MM.1S (cell line): ENCODE results near the gene ORC5.

Experiments
- DNase-seq: peaks from one replicate; pipeline ENCODE4 v3.0.0-alpha.2; 2015
- H2AFZ ChIP-seq: fragments of 300-600 bp; sonication (generic); 2 replicates; pipeline ENCODE4 v1.6.0; 2016; ENCODE audit warnings: antibody characterized with exemption, low read length
- H3F3A ChIP-seq: fragments of 300-600 bp; sonication (generic); 2 replicates; pipeline ENCODE4 v1.6.1; 2016; ENCODE audit warnings: mild to moderate bottlenecking, antibody characterized with exemption, low read length, moderate library complexity, mixed read lengths; ENCODE audit not compliant: insufficient read depth
- H3K27ac ChIP-seq: fragments of 300-600 bp; sonication (generic); 2 replicates; pipeline ENCODE4 v1.5.1; 2016; ENCODE audit warnings: mild to moderate bottlenecking, low read length
- H3K27me3 ChIP-seq: fragments of 300-600 bp; sonication (generic); replicated peaks from 2 replicates; pipeline ENCODE4 v1.6.0; 2016; ENCODE audit warnings: low read length; ENCODE audit not compliant: insufficient read depth
- H3K36me3 ChIP-seq: fragments of 300-600 bp; sonication (generic); replicated peaks from 2 replicates; pipeline ENCODE4 v1.6.1; 2016; ENCODE audit warnings: mild to moderate bottlenecking, low read length, mixed read lengths; ENCODE audit not compliant: insufficient read depth
- H3K4me1 ChIP-seq: fragments of 300-600 bp; sonication (generic); 2 replicates; pipeline ENCODE4 v1.6.1; 2016; ENCODE audit warnings: low read length, mixed read lengths
- H3K4me2 ChIP-seq: fragments of 300-600 bp; sonication (generic); 2 replicates; pipeline ENCODE4 v1.6.0; 2016; ENCODE audit warnings: low read depth, low read length
- H3K4me3 ChIP-seq: fragments of 300-600 bp; sonication (generic); 2 replicates; pipeline ENCODE4 v1.5.1; 2016; ENCODE audit warnings: low read length, mixed read lengths
- H3K79me2 ChIP-seq: fragments of 300-600 bp; sonication (generic); 2 replicates; pipeline ENCODE4 v1.6.1; 2016; ENCODE audit warnings: mixed run types, low read length, mixed read lengths
- H3K9ac ChIP-seq: fragments of 300-600 bp; sonication (generic); 2 replicates; pipeline ENCODE4 v1.6.1; 2016; ENCODE audit warnings: low read length, mixed read lengths
- H3K9me2 ChIP-seq: fragments of 300-600 bp; sonication (generic); replicated peaks from 2 replicates; pipeline ENCODE4 v1.6.1; 2016; ENCODE audit warnings: mild to moderate bottlenecking, low read length, mixed read lengths; ENCODE audit not compliant: insufficient read depth
- H3K9me3 ChIP-seq: fragments of 300-600 bp; sonication (generic); replicated peaks from 2 replicates; pipeline ENCODE4 v1.6.1; 2016; ENCODE audit warnings: mild to moderate bottlenecking, low read length, mixed read lengths; ENCODE audit not compliant: insufficient read depth
- H4K20me1 ChIP-seq: fragments of 300-600 bp; sonication (generic); 2 replicates; pipeline ENCODE4 v1.6.1; 2016; ENCODE audit warnings: mild to moderate bottlenecking, low read length, moderate library complexity, mixed read lengths; ENCODE audit not compliant: insufficient read depth
- EZH2 ChIP-seq: fragments of 300-600 bp; sonication (generic); optimal IDR thresholded peaks from 2 replicates; pipeline ENCODE3; 2017; ENCODE audit warnings: low read depth, mild to moderate bottlenecking, antibody characterized with exemption, low read length, mixed read lengths
- EZH2phosphoT487 ChIP-seq: fragments of 300-600 bp; sonication (generic); IDR thresholded peaks from 2 replicates; pipeline ENCODE4 v1.6.1; 2018; ENCODE audit warnings: antibody characterized with exemption, low read length
- TF ChIP-seq, protein P1 (sequence below): fragments of 300-600 bp; sonication (generic); IDR thresholded peaks from 2 replicates; pipeline ENCODE4 v1.5.1; 2016; ENCODE audit warnings: antibody characterized with exemption, low read length, mixed read lengths

ORC5 gene

DNA sequence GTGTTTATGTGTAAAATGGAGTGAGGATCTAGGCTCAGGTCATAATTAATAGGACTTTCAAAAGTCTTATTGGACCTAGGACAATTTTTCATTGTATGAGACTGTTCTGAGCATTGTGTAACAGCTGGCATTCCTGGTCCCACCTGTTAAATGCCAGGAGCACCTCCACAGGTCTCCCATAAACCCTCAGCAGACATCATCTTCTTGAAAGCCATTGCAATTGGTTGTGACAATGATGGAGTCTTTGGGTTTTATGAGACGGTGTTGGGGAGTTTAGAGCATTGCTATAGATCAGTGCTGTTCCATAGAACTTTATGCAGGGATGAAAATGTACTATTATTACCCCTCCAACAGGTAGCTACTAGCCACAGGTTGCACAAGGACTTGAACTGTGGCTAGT, 108.9 kb downstream of the ORC5 start:
- no peaks in the 10 kb centered on the region for H3K9me3 ChIP-seq
- H3K27me3 ChIP-seq: no peaks in the 10 kb centered on the region
- no peak overlapping the region for H3K4me2 ChIP-seq
- H3K9ac ChIP-seq: no peak overlapping the region
- no peaks in the 10 kb centered on the region for H3K9me2 ChIP-seq
- no peaks in the 10 kb centered on the region for H3F3A ChIP-seq
- H3K79me2 ChIP-seq: no peaks in the 10 kb centered on the region
- no peaks in the 10 kb centered on the region for H3K4me1 ChIP-seq
- H3K36me3 ChIP-seq: no peaks in the 10 kb centered on the region
- no peak overlapping the region for H2AFZ ChIP-seq
- H4K20me1 ChIP-seq: no peaks in the 10 kb centered on the region
- TF ChIP-seq, protein P1, sequence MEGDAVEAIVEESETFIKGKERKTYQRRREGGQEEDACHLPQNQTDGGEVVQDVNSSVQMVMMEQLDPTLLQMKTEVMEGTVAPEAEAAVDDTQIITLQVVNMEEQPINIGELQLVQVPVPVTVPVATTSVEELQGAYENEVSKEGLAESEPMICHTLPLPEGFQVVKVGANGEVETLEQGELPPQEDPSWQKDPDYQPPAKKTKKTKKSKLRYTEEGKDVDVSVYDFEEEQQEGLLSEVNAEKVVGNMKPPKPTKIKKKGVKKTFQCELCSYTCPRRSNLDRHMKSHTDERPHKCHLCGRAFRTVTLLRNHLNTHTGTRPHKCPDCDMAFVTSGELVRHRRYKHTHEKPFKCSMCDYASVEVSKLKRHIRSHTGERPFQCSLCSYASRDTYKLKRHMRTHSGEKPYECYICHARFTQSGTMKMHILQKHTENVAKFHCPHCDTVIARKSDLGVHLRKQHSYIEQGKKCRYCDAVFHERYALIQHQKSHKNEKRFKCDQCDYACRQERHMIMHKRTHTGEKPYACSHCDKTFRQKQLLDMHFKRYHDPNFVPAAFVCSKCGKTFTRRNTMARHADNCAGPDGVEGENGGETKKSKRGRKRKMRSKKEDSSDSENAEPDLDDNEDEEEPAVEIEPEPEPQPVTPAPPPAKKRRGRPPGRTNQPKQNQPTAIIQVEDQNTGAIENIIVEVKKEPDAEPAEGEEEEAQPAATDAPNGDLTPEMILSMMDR: no peak
- TF ChIP-seq EZH2 (no peak), EZH2phosphoT487 (no peak)
- no peak overlapping the region for H3K4me3 ChIP-seq
- DNase-seq: no peak
- H3K27ac ChIP-seq: no peak overlapping the region

DNA sequence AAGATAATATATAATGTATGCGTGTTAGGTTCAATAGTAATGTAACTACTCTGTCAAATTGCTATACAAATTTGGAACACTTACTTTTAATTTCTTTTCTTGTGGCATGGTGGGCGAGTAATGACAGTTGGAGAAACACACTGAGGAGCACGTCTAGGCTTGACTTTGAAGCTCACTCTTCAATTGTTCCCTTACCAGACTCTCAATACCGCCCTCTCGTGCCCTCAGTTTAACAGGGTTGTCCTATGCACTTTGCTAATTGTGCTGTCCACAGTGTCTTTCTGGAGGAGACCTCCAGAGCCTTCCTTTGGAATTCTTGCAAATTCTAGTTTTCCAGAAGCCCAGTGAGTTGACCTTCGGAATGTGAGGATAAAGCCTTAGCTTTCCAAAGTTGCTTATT, 111.1 kb downstream of the ORC5 start:
- TF ChIP-seq, protein P1: peak; percentile 24; the same call in 1 of the 2 replicates
- no peak for TF ChIP-seq EZH2phosphoT487
- no peak overlapping the region for H3K9ac ChIP-seq
- H3K36me3 ChIP-seq: no peaks in the 10 kb centered on the region
- no peaks in the 10 kb centered on the region for H3K9me3 ChIP-seq
- no peak overlapping the region for H3K27ac ChIP-seq
- no peak overlapping the region for H3K4me3 ChIP-seq
- H3K4me1 ChIP-seq: no peaks in the 10 kb centered on the region
- H3K79me2 ChIP-seq: no peaks in the 10 kb centered on the region
- H3K27me3 ChIP-seq: no peaks in the 10 kb centered on the region
- H3K9me2 ChIP-seq: no peaks in the 10 kb centered on the region
- H3F3A ChIP-seq: no peaks in the 10 kb centered on the region
- no peaks in the 10 kb centered on the region for H4K20me1 ChIP-seq
- H3K4me2 ChIP-seq: no peak overlapping the region
- peak; percentile 20 for DNase-seq
- no peak overlapping the region for H2AFZ ChIP-seq

DNA sequence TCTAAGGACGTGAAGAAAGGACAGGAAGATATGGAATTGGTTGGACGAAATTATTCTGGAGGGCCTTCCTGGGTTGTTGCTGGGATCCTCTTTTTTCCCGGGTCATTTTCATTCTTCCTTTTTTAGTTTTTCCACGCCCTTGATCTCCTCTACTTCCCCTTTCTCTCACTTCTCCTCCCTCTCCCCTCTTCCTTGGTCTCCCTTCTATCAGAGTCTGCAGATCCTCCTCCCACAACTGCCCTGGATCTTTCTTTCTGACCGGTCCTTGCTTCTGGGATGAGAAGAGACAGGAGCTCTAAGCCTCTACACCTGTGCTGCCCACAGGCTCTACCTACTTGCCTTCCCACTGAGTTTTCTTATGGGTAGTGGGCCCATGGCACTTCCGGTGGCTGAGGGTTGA, 114.7 kb downstream of the ORC5 start:
- Histone ChIP-seq H3K9ac (no peak overlapping the region), H4K20me1 (no peaks in the 10 kb centered on the region), H3K9me2 (no peaks in the 10 kb centered on the region), H3K4me1 (no peaks in the 10 kb centered on the region), H3K9me3 (no peaks in the 10 kb centered on the region), H3K4me3 (no peak overlapping the region), H3F3A (no peaks in the 10 kb centered on the region), H2AFZ (no peak overlapping the region), H3K4me2 (no peak overlapping the region), H3K27me3 (no peaks in the 10 kb centered on the region), H3K36me3 (no peaks in the 10 kb centered on the region), H3K27ac (no peak overlapping the region), H3K79me2 (no peaks in the 10 kb centered on the region)
- no peak for DNase-seq
- no peak for TF ChIP-seq EZH2phosphoT487
- TF ChIP-seq, protein P1: no peak
- TF ChIP-seq EZH2: no peak
